Smooth muscle cell (in vitro differentiated cells): ENCODE measurements around the gene LCK. TPM values are rescaled to one million over a fixed set of nuclear protein-coding genes. Genes with fewer than 3 reads are reported as not detected.

ENCODE experiments used
- DNase-seq: peaks from one replicate; lab custom pipeline; 2025; ENCODE audit not compliant: unreplicated experiment; lab: John Stamatoyannopoulos, UW
- H2AFZ ChIP-seq: fragments of 200-600 bp; sonication (generic); 2 replicates; pipeline ENCODE4 v1.6.0; 2016; ENCODE audit warnings: antibody characterized with exemption, low read depth, mild to moderate bottlenecking
- H3F3A ChIP-seq: fragments of 200-600 bp; sonication (generic); 2 replicates; pipeline ENCODE4 v1.6.0; 2017; ENCODE audit warnings: antibody characterized with exemption, low read depth
- H3K27ac ChIP-seq: fragments of 200-600 bp; sonication (generic); 2 replicates; pipeline ENCODE4 v1.5.1; 2016; ENCODE audit warnings: low read depth, mild to moderate bottlenecking
- H3K27me3 ChIP-seq: fragments of 200-600 bp; sonication (generic); 2 replicates; pipeline ENCODE4 v1.6.1; 2016; ENCODE audit warnings: low read depth, mild to moderate bottlenecking
- H3K36me3 ChIP-seq: fragments of 200-600 bp; sonication (generic); 2 replicates; pipeline ENCODE4 v1.5.1; 2016; ENCODE audit warnings: low read depth
- H3K4me1 ChIP-seq: fragments of 200-600 bp; sonication (generic); 2 replicates; pipeline ENCODE4 v1.5.1; 2016; ENCODE audit warnings: low read depth
- H3K4me2 ChIP-seq: fragments of 200-600 bp; sonication (generic); 2 replicates; pipeline ENCODE4 v1.6.0; 2016; ENCODE audit warnings: mild to moderate bottlenecking
- H3K4me3 ChIP-seq: fragments of 200-600 bp; sonication (generic); 2 replicates; pipeline ENCODE4 v1.5.1; 2016; ENCODE audit warnings: mild to moderate bottlenecking
- H3K79me2 ChIP-seq: fragments of 200-600 bp; sonication (generic); 2 replicates; pipeline ENCODE4 v1.6.0; 2016; ENCODE audit warnings: low read depth, mild to moderate bottlenecking
- H3K9ac ChIP-seq: fragments of 200-600 bp; sonication (generic); 2 replicates; pipeline ENCODE4 v1.6.0; 2016; ENCODE audit warnings: low read depth
- H3K9me3 ChIP-seq: fragments of 200-600 bp; sonication (generic); replicated peaks from 2 replicates; pipeline ENCODE4 v1.5.1; 2016; ENCODE audit warnings: low read depth
- H4K20me1 ChIP-seq: fragments of 200-600 bp; sonication (generic); 2 replicates; pipeline ENCODE4 v1.6.0; 2016; ENCODE audit warnings: low read depth
- CTCF ChIP-seq: fragments of 200-600 bp; sonication (generic); IDR thresholded peaks from 2 replicates; pipeline ENCODE4 v1.5.1; 2017; ENCODE audit warnings: borderline replicate concordance, mild to moderate bottlenecking, antibody characterized with exemption; ENCODE audit not compliant: insufficient read depth, poor library complexity, severe bottlenecking
- WGBS: methylation state at CpG from one replicate; pipeline ENCODE4 v1.1.7; 2016; ENCODE audit warnings: low lambda C conversion rate; 5-methylcytosine and 5-hydroxymethylcytosine counted together
- polyA plus RNA-seq: library from polyadenylated mRNA; unstranded; fragments of >200 nt; fragmentation: Nextera tagmentation; extraction: Ambion mirVana; gene quantifications from 2 replicates; pipeline ENCODE4 v1.2.1, GENCODE V29; 2016
- total RNA-seq: library from RNA; depleted of rRNA; stranded (reverse); fragments of >200 nt; gene quantifications from 2 replicates; pipeline ENCODE4 v1.2.3, GENCODE V29; 2014

The LCK gene
- total and polyA plus RNA-seq, 2 experiments from 2014 or later: 0.22 TPM; not detected in 1

DNA sequence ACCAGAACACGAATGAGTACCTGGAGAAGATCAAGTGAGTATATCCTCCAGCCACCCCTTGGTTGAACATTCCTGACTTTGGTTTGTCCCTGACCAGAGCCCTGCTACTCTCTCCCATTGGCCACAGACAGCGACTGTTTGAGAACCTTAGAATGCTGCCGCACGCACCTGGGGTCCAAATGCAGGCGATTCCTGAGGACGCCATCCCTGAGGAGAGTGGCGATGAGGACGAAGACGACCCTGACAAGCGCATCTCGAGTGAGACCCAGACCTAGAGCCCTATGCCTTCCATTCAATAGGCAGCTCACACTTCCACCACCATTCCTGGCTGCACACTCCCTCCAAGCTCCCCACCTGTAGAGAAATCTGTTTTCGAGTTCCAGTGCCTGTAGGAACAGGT, 80.5 kb downstream of the LCK start:
- no peak for TF ChIP-seq CTCF
- Histone ChIP-seq H3K9me3 (no peaks in the 10 kb centered on the region), H3K9ac (no peak overlapping the region), H3K27me3 (no peaks in the 10 kb centered on the region), H3K27ac (peak overlapping the region; percentile 64), H3K4me1 (peaks cover 24% of the 10 kb centered on the region), H3F3A (peaks cover 24% of the 10 kb centered on the region), H3K36me3 (peaks cover 3% of the 10 kb centered on the region), H3K79me2 (peaks cover 24% of the 10 kb centered on the region), H4K20me1 (peaks cover 54% of the 10 kb centered on the region), H2AFZ (no peak overlapping the region), H3K4me2 (no peak overlapping the region), H3K4me3 (no peak overlapping the region)
- no peak for DNase-seq
- WGBS: 96% methylated on average over 12 of the region's 12 CpGs

DNA sequence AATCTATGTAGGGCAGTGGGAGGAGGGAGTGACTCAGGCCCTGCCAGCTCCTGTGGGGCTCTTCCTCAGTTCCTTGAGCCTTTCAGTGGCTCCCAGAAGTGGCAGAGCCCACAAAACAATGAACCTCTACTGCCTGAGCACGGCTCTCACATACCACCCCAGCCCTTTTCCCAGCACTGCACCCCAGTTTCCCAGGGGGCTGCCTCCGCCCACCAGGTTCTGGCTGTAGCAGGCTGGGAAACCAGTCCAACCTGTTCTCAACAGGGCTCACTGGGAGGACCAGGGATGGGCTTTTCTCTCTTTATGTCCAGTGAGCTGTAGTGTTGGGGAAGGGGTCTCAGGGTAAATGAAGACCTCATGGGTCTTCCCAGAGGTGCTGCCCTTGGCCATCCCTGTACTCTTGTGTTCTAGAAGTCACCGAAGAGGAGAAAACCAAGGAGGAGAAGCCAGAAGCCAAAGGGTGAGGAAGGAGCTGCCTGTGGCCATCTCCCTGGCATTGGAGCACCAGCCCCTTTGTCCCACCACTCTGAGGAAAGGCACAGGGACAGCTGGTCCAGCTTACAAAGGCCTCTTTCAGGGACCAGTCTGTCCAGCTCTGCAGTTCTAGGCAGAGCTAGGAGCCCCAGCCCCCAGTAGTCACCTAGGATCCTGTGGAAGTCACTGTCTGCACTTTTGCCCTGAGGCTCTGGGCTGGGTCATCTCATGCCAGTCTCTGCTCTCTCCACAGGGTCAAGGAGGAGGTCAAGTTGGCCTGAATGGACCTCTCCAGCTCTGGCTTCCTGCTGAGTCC, 81.4 kb downstream of the LCK start:
- peaks cover 24% of the 10 kb centered on the region for H3F3A ChIP-seq
- H3K27me3 ChIP-seq: no peaks in the 10 kb centered on the region
- no peak overlapping the region for H2AFZ ChIP-seq
- peaks cover 54% of the 10 kb centered on the region for H4K20me1 ChIP-seq
- no peaks in the 10 kb centered on the region for H3K9me3 ChIP-seq
- peaks cover 33% of the 10 kb centered on the region for H3K4me1 ChIP-seq
- no peak overlapping the region for H3K4me2 ChIP-seq
- TF ChIP-seq CTCF: no peak
- WGBS: 80% methylated on average over 3 of the region's 3 CpGs
- peak overlapping the region; percentile 64 for H3K27ac ChIP-seq
- no peak for DNase-seq
- H3K4me3 ChIP-seq: no peak overlapping the region
- no peak overlapping the region for H3K9ac ChIP-seq
- H3K36me3 ChIP-seq: no peaks in the 10 kb centered on the region
- H3K79me2 ChIP-seq: peaks cover 24% of the 10 kb centered on the region

- Histone ChIP-seq H3K27me3 (no peaks in the 10 kb centered on the region), H3K9ac (no peak overlapping the region), H3K36me3 (no peaks in the 10 kb centered on the region), H3K4me2 (peak overlapping the region; percentile 99), H3K4me3 (peak overlapping the region; percentile 99), H2AFZ (no peak overlapping the region), H3K79me2 (peaks cover 24% of the 10 kb centered on the region), H3K9me3 (no peaks in the 10 kb centered on the region), H4K20me1 (peaks cover 54% of the 10 kb centered on the region), H3K4me1 (peaks cover 43% of the 10 kb centered on the region), H3K27ac (peak overlapping the region; percentile 64), H3F3A (peaks cover 24% of the 10 kb centered on the region)
- 86% methylated on average over 3 of the region's 3 CpGs for WGBS
- no peak for DNase-seq
- no peak for TF ChIP-seq CTCF
These were observed 82.3 kb downstream of the LCK start for GRCh38 chr1:32333251-32333963.
